Measurements from ENCODE around the gene MTMR3.
"Not testable (repeated sequence)": the region's sequence is repeated elsewhere in the genome, so short reads cannot be mapped to it uniquely, and the experiment has no call there.

The MTMR3 gene

GRCh38 chr22:30031328-30031727 lies 148.4 kb downstream of the MTMR3 start:
- no peak for DNase-seq

- DNase-seq = no peak
Observed at GRCh38 chr22:30031764-30032455, 148.9 kb downstream of the MTMR3 start.

GRCh38 chr22:30033137-30033536 lies 150.2 kb downstream of the MTMR3 start:
- DNase-seq = no peak

- DNase-seq = no peak
Observed at GRCh38 chr22:30033901-30034300, 150.9 kb downstream of the MTMR3 start.

GRCh38 chr22:30036656-30037055 lies 153.7 kb downstream of the MTMR3 start:
- DNase-seq = no peak

GRCh38 chr22:30038219-30038618 lies 155.2 kb downstream of the MTMR3 start:
- DNase-seq = no peak

- no peak for DNase-seq
Observed at GRCh38 chr22:30040499-30041260, 157.7 kb downstream of the MTMR3 start.

GRCh38 chr22:30041475-30041874 lies 158.5 kb downstream of the MTMR3 start:
- no peak for DNase-seq

GRCh38 chr22:30041881-30042280 lies 158.9 kb downstream of the MTMR3 start:
- DNase-seq = no peak

- DNase-seq = no peak
Observed at GRCh38 chr22:30043161-30043560, 160.2 kb downstream of the MTMR3 start.

- DNase-seq = no peak
Observed at GRCh38 chr22:30044369-30044768, 161.4 kb downstream of the MTMR3 start.

GRCh38 chr22:30044881-30045493 lies 162.0 kb downstream of the MTMR3 start:
- no peak for DNase-seq

GRCh38 chr22:30045494-30045887 lies 162.5 kb downstream of the MTMR3 start:
- no peak for DNase-seq

- DNase-seq = no peak
Observed at GRCh38 chr22:30045901-30046715, 163.1 kb downstream of the MTMR3 start.

GRCh38 chr22:30046716-30047363 lies 163.9 kb downstream of the MTMR3 start:
- no peak for DNase-seq

- DNase-seq = no peak
Observed at GRCh38 chr22:30047364-30047738, 164.4 kb downstream of the MTMR3 start.

GRCh38 chr22:30048681-30049080 lies 165.7 kb downstream of the MTMR3 start:
- no peak for DNase-seq

GRCh38 chr22:30054067-30054763 lies 171.2 kb downstream of the MTMR3 start:
- DNase-seq = no peak

GRCh38 chr22:30054764-30055069 lies 171.7 kb downstream of the MTMR3 start:
- no peak for DNase-seq

- DNase-seq = no peak
Observed at GRCh38 chr22:30056015-30056414, 173.0 kb downstream of the MTMR3 start.

- DNase-seq = no peak
Observed at GRCh38 chr22:30057375-30057774, 174.4 kb downstream of the MTMR3 start.

- DNase-seq = not testable (repeated sequence)
Observed at GRCh38 chr22:30059346-30060020, 176.5 kb downstream of the MTMR3 start.

Measured in stimulated activated CD4-positive, alpha-beta T cell treated with anti-CD3 and anti-CD28 coated beads, Interleukin-2, amount 100 ng/mL, for 24 hours (primary cell).